ENCODE measurements around the gene GPR146. TPM values are rescaled to one million over a fixed set of nuclear protein-coding genes. Genes with fewer than 3 reads are reported as not detected.

GPR146 gene
- total and polyA plus RNA-seq, 2 of the 4 experiments (the other 2 are of a cell fraction): 2.2 to 3.4 TPM

GRCh38 chr7:995571-995970, 48.8 kb upstream of the GPR146 start:
- WGBS, 2 experiments (ENCODE audit: extremely low coverage in 2 of 2, insufficient read length in 1 of 2): 96% methylated on average over 7 of the region's 14 CpGs; no CpG with 5 or more reads in 1 of the 2 experiments
- H3K9me3 ChIP-seq (ENCODE audit: control insufficient read depth, insufficient read depth, low read length): no peaks in the 10 kb centered on the region
- H3K4ac ChIP-seq (ENCODE audit: low read depth, low read length): no peak overlapping the region
- H2BK5ac ChIP-seq (ENCODE audit: low read depth, low read length, poor library complexity, severe bottlenecking): no peak overlapping the region
- H4K91ac ChIP-seq (ENCODE audit: insufficient read depth, low read depth, low read length): no peak overlapping the region
- no peak overlapping the region for H3K27ac ChIP-seq (ENCODE audit: insufficient read depth, low read length)
- H3K9ac ChIP-seq (ENCODE audit: low read depth, low read length): no peak overlapping the region
- H3K79me1 ChIP-seq (ENCODE audit: low read depth in 1 of 2, low read length in 2 of 2): no peaks in the 10 kb centered on the region
- dilution Hi-C loops (cut with HindIII; ENCODE audit: low sequenced_read_pairs, unreplicated experiment): no loop called here
- H3K23ac ChIP-seq (ENCODE audit: low read depth, low read length): no peak overlapping the region
- BruUV-seq (replicated peaks): no TSS peak
- H3K56ac ChIP-seq (ENCODE audit: extremely low read depth, insufficient read depth, low read length): no peak overlapping the region
- H2BK15ac ChIP-seq (ENCODE audit: low read depth, low read length): no peak overlapping the region
- CTCF ChIA-PET: interaction anchor here (3.7 kb wide), 1 partner anchor 70 kb away, joined by 60 read pairs; no protein-coding TSS in a partner anchor
- peak overlapping the region; percentile 78 for H2AK9ac ChIP-seq (replicated peaks; ENCODE audit: low read depth, low read length, poor library complexity)
- no peak overlapping the region for H2AK5ac ChIP-seq (ENCODE audit: low read depth, low read length)
- no peak overlapping the region for H4K5ac ChIP-seq (ENCODE audit: low read depth, low read length)
- peaks cover 10% of the 10 kb centered on the region; the same call in 1 of the 2 replicates for H3K36me3 ChIP-seq (ENCODE audit: control insufficient read depth, insufficient read depth, low read length)
- ATAC-seq (ENCODE audit: low read depth): no peak
- no peak overlapping the region for H3K4me3 ChIP-seq (ENCODE audit: insufficient read depth, low read depth, low read length)
- no peaks in the 10 kb centered on the region for H3K27me3 ChIP-seq (ENCODE audit: control insufficient read depth, insufficient read depth, low read length)
- H3K4me2 ChIP-seq (ENCODE audit: low read depth, low read length): no peak overlapping the region
- no peaks in the 10 kb centered on the region for H3K4me1 ChIP-seq (ENCODE audit: control insufficient read depth, insufficient read depth, low read length)
- no peak overlapping the region for H2BK20ac ChIP-seq (ENCODE audit: low read depth, low read length)
- no peak overlapping the region for H4K8ac ChIP-seq (ENCODE audit: low read depth in 2 of 2, low read length in 2 of 2)
- POLR2A ChIA-PET (ENCODE audit: unreplicated experiment): no interaction called here
- H3K14ac ChIP-seq (replicated peaks; ENCODE audit: low read depth, low read length): no peak overlapping the region
- DNase-seq: no peak
- H2AFZ ChIP-seq (replicated peaks; ENCODE audit: low read length, poor library complexity): no peak overlapping the region
- H2BK120ac ChIP-seq (ENCODE audit: low read depth, low read length): no peak overlapping the region
- no peaks in the 10 kb centered on the region for H3K9me1 ChIP-seq (ENCODE audit: insufficient read depth, low read length)
- no peak overlapping the region for H3K18ac ChIP-seq (ENCODE audit: low read depth, low read length)
- peaks cover 9% of the 10 kb centered on the region for H4K20me1 ChIP-seq (ENCODE audit: insufficient read depth, low read length)
- intact Hi-C loops (cut with micrococcal nuclease): no loop called here
- TF ChIP-seq CEBPB (IDR thresholded peaks at IDR 0.05; ENCODE audit: low read depth, low read length): no peak
- no peak for TF ChIP-seq RCOR1 (IDR thresholded peaks at IDR 0.05; ENCODE audit: insufficient replicate concordance, low read length)
- no peak for TF ChIP-seq MAZ (IDR thresholded peaks at IDR 0.05; ENCODE audit: borderline replicate concordance, low read depth, low read length)
- no peak for TF ChIP-seq SMC3 (IDR thresholded peaks at IDR 0.05; ENCODE audit: low read depth, low read length)
- no peak for TF ChIP-seq POLR2A (IDR thresholded peaks at IDR 0.05; ENCODE audit: low read depth, low read length)
- no peak for TF ChIP-seq MAFK (IDR thresholded peaks at IDR 0.05; ENCODE audit: low read depth, low read length)
- TF ChIP-seq, protein P1, sequence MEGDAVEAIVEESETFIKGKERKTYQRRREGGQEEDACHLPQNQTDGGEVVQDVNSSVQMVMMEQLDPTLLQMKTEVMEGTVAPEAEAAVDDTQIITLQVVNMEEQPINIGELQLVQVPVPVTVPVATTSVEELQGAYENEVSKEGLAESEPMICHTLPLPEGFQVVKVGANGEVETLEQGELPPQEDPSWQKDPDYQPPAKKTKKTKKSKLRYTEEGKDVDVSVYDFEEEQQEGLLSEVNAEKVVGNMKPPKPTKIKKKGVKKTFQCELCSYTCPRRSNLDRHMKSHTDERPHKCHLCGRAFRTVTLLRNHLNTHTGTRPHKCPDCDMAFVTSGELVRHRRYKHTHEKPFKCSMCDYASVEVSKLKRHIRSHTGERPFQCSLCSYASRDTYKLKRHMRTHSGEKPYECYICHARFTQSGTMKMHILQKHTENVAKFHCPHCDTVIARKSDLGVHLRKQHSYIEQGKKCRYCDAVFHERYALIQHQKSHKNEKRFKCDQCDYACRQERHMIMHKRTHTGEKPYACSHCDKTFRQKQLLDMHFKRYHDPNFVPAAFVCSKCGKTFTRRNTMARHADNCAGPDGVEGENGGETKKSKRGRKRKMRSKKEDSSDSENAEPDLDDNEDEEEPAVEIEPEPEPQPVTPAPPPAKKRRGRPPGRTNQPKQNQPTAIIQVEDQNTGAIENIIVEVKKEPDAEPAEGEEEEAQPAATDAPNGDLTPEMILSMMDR (conservative IDR thresholded peaks at IDR 0.05; ENCODE audit: low read depth, low read length): no peak
- TF ChIP-seq NFE2L2 (IDR thresholded peaks at IDR 0.05; ENCODE audit: low read depth, low read length): no peak
- TF ChIP-seq CHD1 (IDR thresholded peaks at IDR 0.05; ENCODE audit: low read depth, low read length): no peak
- TF ChIP-seq FOS (IDR thresholded peaks at IDR 0.05; ENCODE audit: low read depth, low read length): no peak
- TF ChIP-seq, protein P2, sequence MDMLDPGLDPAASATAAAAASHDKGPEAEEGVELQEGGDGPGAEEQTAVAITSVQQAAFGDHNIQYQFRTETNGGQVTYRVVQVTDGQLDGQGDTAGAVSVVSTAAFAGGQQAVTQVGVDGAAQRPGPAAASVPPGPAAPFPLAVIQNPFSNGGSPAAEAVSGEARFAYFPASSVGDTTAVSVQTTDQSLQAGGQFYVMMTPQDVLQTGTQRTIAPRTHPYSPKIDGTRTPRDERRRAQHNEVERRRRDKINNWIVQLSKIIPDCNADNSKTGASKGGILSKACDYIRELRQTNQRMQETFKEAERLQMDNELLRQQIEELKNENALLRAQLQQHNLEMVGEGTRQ (IDR thresholded peaks at IDR 0.05; ENCODE audit: low read depth, low read length): no peak
- no peak for TF ChIP-seq BHLHE40 (IDR thresholded peaks at IDR 0.05; ENCODE audit: low read depth, low read length)
- TF ChIP-seq, protein P3, sequence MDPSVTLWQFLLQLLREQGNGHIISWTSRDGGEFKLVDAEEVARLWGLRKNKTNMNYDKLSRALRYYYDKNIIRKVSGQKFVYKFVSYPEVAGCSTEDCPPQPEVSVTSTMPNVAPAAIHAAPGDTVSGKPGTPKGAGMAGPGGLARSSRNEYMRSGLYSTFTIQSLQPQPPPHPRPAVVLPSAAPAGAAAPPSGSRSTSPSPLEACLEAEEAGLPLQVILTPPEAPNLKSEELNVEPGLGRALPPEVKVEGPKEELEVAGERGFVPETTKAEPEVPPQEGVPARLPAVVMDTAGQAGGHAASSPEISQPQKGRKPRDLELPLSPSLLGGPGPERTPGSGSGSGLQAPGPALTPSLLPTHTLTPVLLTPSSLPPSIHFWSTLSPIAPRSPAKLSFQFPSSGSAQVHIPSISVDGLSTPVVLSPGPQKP (IDR thresholded peaks at IDR 0.05; ENCODE audit: borderline replicate concordance, low read depth, low read length): no peak
- TF ChIP-seq RFX5 (IDR thresholded peaks at IDR 0.05; ENCODE audit: low read depth, low read length): no peak
- TF ChIP-seq MXI1 (IDR thresholded peaks at IDR 0.05; ENCODE audit: borderline replicate concordance, low read depth, low read length): no peak
- TF ChIP-seq RAD21 (IDR thresholded peaks at IDR 0.05; ENCODE audit: low read length): no peak
- in situ Hi-C loops (cut with MboI; ENCODE audit: low sequenced_read_pairs): loop anchor here (10.0 kb wide), 1 partner anchor 179 kb away; no protein-coding TSS in a partner anchor
